DND-41 (cell line): ENCODE measurements around the gene CMSS1.

Experiments
- EZH2 ChIP-seq: IDR thresholded peaks from 3 replicates; pipeline ENCODE4 v1.6.1; 2012; ENCODE audit warnings: borderline replicate concordance, low read depth, mild to moderate bottlenecking, moderate library complexity, low read length, inconsistent platforms; ENCODE audit not compliant: severe bottlenecking
- TF ChIP-seq, protein P1 (sequence below): IDR thresholded peaks from 2 replicates; pipeline ENCODE4 v1.5.1; 2012; ENCODE audit warnings: borderline replicate concordance, low read length, moderate library complexity, mild to moderate bottlenecking; ENCODE audit not compliant: poor library complexity, severe bottlenecking; ENCODE audit errors: extremely low read depth

DNA sequence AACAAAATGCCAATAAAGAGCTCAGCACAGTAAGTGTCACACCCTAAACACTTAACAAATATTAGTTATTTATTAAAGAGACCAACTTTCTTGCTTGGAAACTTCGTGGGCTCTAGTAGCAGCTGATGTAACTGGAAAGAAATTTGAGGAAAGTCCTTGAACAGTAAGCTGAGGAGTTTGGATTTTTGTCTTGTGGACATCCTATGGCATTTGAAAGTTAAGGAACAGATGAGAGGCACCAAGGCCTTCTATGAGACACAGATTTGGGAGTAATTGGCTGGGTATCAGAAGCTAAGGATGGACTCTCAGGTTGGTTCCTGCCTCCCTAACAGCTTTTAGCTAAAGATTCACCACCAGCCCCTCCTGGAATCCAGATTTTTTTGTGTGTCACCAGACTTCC is 356.3 kb downstream of the CMSS1 start:
- TF ChIP-seq, protein P1, sequence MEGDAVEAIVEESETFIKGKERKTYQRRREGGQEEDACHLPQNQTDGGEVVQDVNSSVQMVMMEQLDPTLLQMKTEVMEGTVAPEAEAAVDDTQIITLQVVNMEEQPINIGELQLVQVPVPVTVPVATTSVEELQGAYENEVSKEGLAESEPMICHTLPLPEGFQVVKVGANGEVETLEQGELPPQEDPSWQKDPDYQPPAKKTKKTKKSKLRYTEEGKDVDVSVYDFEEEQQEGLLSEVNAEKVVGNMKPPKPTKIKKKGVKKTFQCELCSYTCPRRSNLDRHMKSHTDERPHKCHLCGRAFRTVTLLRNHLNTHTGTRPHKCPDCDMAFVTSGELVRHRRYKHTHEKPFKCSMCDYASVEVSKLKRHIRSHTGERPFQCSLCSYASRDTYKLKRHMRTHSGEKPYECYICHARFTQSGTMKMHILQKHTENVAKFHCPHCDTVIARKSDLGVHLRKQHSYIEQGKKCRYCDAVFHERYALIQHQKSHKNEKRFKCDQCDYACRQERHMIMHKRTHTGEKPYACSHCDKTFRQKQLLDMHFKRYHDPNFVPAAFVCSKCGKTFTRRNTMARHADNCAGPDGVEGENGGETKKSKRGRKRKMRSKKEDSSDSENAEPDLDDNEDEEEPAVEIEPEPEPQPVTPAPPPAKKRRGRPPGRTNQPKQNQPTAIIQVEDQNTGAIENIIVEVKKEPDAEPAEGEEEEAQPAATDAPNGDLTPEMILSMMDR = no peak
- TF ChIP-seq EZH2 = no peak
